Glomerular endothelial cell (primary cell): Measurements from ENCODE around the gene MTARC2. TPM values are rescaled to one million over a fixed set of nuclear protein-coding genes. Genes with fewer than 3 reads are reported as not detected.
A peak's percentile ranks its signal among the peaks of the same experiment; 100 is the strongest.

Experiments
- DNase-seq: peaks from one replicate; pipeline ENCODE4 v3.0.0-alpha.2; 2011; ENCODE audit warnings: low read depth, low spot score; ENCODE audit errors: extremely low read depth
- total RNA-seq: library from RNA; depleted of rRNA; stranded (reverse); fragments of >200 nt; gene quantifications from 2 replicates; pipeline ENCODE4 v1.2.3, GENCODE V29; 2015

MTARC2 gene
- total RNA-seq, 1 donor from 2014 or later, result 12.5 TPM

DNA sequence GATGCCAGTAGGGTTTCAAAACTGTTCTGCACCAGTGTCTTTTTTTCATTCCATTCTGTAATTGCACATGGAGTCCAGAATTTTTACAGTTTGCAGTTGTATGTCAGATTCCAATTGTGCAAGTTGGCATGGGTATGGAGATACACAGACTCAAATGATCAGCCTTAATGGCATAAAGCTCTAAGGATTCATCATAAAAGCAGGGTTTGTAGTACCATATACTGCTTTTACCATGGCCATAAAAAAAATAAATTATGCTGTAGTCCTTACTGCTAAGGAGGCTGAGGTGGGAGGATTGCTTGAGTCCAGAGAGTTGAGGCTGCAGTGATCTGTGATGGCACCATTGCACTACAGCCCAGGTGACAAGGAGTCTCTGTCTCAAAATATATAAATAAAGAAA, 48.9 kb downstream of the MTARC2 start:
- DNase-seq, result no peak

DNA sequence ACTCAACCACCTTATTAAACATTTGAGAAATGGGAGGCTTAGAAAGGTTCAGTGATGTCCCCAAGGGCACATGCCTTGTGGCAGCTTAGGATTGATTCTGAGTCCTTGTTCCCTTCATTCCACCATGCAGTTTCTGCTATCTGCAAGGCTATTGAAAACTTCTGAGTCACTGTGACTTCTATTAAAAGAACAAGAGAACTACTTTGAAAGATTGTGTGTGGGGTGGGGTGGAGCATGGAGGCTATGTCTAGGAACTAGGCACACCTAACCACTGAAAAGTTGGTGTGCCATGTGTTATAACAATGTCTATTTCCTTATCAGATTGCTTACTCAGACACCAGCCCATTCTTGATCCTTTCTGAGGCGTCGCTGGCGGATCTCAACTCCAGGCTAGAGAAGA, 49.4 kb downstream of the MTARC2 start:
- DNase-seq, result no peak

DNA sequence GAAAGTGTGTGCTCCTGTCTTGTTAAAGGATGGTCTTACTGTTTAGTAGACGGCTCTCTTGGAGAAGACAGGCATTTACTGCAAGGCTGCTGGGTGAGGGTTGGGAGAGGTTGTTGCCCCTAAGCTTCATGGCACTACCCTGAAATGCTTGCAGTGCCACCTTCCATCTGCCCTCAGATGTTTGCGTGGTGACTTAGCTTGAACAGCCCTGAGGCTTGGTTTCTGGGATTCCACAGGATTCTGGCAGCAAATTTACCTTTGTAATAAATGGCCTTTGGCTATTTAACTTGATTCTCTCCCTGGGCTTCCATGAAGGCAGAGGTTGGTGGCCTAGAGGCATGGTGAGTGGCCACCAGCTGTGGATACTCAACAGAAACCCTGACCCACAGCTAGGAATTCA, 50.2 kb downstream of the MTARC2 start:
- no peak for DNase-seq

DNA sequence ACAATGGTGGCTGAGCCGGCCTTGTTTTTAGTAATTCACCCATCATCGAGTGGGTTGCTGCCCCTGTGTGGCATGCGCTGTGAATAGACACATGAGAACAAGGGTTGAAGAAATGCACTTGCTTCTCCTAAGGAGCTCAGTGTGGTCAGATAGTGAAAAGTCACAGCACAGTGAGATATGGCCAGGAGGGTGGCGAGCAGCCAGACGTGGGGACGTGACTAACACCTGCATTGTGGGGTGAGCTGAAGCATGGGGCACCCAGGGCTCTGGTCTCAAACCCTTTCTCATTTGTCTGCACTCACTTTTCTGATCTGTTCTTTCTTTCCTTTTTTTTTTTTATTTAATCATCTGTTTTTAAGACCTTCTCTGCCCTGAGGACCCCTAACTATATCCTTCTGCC, 52.1 kb downstream of the MTARC2 start:
- DNase-seq, result no peak

DNA sequence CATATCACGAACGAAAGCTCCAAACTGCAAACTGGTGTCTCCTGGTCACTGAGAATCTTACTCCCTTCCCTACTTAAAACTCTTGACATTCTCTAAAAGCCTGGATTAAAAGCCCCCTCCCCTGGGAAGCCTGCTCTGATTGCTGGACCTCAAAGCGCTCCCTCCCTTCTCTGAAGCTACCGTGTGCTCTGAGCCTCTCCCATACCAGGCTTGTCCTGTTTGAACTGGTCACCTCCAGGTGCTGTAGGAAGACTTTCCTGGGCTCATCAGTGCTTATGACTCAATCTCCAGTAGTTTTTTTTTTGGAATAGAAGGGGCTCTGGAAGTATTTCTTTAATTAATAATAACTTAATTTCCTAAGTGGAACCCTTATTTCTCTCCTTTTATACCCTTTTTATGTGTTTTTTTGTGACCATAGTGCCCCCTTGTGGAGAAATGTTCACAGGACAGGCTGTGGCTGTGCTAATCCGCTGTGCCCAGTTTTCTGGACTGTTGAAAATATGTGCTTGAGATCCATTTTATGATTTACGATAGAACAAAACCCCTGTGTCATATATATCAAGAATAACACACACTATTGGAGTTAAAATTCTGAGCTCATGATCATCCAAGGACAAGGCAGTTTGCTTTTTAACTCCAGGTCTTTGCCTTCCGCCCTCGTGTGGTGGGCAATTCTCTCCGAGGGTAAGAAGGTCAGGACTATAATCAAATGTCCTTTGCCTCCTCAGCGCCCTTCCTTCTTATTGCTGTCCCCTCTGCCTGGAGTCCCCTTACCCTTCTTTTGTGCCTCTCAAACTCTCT, 55.5 kb downstream of the MTARC2 start:
- DNase-seq, result peak; percentile 36

DNA sequence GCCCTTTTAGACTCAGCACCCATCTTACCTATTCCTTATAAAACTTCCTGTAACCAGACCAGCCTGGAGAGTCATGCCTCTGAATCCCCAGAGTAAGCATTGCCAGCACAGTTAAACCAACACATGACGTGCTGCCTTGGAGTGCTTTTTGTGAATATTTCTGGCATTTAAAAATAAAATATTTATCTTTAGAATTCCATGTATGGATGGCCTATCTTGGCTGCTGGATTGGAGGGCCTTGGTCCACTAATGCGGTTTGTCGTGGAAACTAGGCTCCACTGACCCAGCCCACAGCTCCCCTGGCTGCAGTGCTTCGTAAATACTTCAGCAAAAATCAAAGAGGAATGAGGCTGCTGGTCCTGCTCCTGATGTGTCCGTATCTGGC, 56.1 kb downstream of the MTARC2 start:
- no peak for DNase-seq

DNA sequence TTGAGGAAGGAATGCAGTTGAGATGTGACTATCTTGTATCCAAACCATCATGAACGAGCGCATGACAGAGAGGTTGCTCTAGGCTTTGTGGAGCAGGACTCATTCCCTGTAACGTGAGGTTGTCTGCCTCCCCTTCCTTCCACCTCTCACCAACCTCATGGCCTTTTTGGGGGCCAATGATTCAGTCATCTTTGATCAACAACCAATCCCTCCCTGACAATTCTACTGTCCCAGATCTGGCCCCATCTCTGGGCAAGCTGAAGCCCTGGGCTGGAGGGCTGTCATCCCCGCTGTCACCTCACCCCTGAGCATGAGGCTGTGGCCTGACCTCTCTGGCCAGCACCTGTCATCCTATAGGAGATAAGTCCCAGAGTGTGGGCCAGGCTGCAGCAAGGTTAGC, 58.3 kb downstream of the MTARC2 start:
- DNase-seq, result no peak

DNA sequence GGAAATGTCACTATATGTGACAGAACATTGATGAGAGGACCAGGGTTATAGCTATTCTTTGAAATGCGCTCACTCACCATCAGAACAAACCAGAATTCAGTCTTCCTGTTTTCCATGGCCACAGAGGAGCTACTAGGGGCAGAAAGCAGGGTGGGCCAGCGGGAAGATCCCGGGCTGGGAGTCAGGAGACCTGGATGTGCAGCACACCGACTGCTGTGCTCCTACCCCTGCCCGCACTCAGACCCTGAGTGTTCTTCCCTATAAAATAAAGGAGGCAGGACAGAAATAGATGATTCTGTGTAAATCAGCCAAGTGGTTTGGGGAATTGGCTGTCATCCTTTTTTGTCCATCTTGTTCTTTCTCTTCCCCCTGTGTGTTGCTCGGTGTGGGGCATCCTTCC, 59.6 kb downstream of the MTARC2 start:
- no peak for DNase-seq

DNA sequence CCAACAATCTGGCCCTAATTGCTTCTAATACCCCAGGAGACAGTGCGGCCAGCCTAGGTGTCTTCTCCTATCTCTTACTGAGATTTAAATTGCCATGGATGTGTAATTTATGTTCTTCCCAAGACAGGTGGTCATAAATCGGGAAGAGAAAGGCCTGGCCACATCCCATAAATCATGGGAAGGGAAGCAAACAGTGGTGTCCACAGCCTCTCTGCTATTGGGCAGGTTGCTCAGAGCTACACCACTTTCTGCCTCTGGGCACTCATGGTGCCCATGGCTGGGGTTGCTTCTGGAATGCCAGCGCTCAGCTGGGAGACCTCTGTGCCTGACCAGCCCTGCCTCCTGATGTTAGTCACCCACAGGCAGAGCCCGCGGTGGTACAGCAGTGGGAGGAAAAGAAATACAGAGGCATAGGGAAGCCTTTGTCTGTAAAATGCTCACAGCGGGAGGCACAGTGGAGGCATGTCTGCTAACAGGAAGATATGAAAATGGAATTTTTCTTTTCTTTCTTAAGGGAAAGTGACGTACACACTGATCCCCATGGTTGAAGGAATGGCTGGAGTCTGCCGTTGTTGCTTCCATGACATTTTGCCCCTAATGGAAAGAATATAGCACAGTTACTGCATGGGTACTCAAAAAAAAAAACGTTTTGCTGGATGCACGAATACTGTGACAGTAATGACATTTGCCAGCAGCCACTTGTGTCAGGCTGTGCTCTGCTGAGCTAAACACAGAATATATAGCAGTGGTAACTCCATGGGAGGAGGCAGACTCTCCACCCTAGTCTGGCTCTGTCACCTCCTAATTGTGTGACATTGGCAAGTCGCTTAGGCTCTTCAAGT, 60.4 kb downstream of the MTARC2 start:
- DNase-seq, result no peak

DNA sequence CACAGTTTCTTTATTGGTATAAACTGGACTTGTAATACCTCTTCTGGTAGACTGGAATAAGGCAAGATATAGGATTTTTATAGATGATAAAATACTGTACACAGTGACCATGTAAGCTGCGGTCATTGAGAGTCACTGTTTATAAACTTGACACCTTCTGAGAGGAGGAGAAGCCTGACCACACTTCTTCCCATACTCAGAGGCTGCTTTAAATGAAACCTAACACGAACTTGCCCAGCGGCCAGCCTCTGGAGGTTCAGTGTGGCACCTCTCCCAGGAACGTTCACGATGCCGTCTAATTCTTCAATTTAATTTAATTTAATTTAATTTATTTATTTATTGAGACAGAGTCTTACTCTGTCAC, 61.0 kb downstream of the MTARC2 start:
- DNase-seq, result no peak

DNA sequence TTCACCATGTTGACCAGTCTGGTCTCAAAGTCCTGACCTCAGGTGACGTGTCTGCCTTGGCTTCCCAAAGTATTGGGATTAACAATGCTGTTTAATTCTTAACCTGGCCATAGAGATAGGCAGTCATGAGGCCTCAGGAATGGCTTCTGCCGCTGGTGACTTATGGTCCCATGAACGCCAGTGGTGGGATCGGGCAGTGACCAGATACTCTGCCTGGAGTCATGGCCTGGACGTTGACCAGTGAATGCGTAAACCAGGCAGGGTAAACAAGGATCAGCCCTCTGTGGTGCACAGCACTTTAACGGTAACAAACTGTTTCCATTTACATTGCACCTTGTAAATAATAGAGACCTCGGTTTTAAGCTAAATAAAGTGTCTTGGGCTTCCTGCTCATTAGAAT, 61.6 kb downstream of the MTARC2 start:
- DNase-seq, result no peak

DNA sequence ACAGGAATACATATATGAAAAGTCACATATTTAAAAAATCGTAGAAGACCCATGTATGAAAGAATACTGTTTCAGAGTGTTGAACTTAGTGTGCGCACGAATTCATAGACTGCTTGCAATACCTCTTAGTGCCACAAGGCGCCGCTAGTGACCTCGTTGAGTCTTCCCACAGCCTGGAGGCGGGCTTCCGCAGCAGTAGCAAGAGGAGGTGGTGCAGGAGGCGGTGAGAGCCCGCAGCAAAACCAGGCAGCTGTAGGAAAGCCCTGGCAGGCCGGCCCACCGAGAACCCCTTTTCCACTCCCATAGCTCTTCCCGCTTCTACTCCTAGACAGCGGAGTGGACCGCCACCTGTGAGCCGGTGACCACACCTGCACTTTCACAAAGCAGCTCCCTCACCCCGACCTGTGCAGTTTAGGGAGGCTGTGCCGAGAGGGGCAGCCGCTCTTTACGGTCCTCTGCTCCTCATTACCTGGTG, 62.1 kb downstream of the MTARC2 start:
- DNase-seq, result peak; percentile 45

DNA sequence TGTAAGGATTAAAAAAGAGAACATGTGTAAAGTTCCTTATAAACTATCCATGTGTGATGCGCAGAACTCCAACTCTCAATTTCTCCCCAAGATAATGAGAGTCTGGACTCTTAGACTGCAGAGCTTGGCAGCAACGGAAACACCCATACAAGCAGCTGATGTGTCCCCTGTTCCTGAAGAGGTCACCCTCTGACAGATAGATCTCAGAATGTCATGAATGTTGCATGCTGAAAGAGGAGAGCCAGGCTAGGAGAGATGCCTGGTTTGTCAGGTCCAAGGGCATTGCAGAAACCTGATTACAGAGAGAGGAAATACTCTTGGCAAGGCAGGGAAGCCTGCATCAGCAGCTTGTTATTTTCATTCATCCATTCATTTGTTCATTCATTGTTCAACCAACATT, 62.8 kb downstream of the MTARC2 start:
- no peak for DNase-seq

DNA sequence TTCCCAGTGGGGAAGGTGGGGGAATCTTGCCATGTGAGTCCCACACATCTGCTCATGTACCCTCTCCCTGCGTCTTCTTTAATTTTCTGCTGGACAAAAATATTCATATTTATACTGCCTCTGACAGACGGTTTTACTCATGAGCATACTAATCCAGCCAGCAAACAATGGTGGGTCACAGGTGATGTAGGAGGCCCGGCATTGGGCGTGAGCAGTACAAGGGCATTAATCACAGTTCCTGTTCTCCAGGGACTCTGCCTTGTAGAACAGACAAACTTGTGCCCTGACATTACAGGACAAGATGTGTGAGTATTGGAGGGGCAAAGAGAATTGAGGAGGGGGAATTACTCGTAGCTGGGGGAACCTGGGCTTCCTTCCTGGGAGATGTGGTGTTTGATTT, 63.6 kb downstream of the MTARC2 start:
- no peak for DNase-seq

DNA sequence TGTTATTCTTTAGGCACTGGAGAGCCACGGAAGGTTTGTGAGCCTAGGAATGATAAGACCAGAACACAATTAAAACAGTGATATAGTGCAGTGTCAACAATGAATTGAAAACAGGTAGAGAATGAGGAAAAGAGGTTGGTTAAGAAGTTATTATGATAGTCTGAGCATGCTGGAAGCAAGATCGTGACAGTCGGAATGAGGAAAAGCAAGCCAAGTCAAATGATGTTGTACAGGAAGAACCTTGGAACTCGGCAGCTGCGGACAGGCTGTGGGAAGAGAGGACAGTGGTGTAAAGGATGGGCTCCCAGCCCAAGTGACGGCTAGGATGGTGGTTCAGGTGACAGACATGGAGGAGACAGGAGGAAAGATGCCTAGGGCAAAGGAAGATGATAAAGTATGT, 64.2 kb downstream of the MTARC2 start:
- no peak for DNase-seq

DNA sequence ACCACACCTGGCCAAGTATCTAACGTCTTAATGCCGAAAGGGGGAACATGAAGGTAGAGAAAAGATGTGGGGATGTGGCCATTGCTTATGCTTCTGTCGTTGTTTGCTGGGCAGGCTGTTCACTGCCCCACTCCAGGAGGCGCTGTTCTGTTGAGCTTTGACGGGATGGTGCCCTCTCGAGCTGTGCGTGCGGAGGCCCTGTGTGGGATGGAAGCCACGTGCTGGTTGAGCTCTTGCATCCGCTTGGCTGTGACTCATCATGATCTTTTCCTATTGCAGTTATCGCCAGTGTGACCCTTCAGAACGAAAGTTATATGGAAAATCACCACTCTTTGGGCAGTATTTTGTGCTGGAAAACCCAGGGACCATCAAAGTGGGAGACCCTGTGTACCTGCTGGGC, 64.9 kb downstream of the MTARC2 start:
- peak; percentile 73 for DNase-seq

DNA sequence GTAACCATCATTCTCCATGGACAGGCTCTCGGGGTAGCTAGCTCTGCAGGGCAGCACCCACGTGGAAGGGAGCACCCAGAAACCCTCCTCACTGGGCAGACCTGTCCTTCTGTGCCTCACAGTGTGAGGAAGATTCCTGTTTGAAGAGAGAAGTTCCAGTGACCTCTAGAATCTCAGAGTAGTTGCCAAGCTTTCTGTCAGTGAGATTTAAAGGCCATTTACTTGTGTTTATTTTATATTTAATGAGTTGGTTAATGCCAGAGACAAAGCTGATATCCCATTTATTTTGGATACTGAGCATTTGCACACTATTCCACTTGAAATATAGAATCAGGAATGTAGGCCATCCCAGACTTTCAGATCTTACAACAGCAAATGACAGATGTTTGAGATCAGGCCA, 67.3 kb downstream of the MTARC2 start:
- DNase-seq, result no peak

DNA sequence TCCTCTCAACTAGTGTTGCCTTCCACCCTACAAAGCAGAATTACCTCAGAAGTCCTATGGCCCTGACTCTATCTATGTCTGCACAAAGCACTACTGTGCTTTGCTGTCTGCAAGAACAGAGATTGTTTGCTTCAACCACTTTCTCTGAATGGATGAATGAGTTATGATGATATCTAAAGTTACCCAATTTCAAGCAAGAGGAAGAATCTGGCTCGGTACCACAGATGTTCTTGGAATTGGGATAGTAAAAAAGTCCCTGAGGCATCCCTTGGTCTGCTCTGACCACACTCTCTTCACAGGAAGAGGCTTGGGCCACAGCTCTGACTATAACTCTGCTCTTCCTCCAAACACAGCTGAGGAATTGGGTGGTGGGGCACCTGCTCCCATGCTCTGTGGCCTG, 69.8 kb downstream of the MTARC2 start:
- no peak for DNase-seq

DNA sequence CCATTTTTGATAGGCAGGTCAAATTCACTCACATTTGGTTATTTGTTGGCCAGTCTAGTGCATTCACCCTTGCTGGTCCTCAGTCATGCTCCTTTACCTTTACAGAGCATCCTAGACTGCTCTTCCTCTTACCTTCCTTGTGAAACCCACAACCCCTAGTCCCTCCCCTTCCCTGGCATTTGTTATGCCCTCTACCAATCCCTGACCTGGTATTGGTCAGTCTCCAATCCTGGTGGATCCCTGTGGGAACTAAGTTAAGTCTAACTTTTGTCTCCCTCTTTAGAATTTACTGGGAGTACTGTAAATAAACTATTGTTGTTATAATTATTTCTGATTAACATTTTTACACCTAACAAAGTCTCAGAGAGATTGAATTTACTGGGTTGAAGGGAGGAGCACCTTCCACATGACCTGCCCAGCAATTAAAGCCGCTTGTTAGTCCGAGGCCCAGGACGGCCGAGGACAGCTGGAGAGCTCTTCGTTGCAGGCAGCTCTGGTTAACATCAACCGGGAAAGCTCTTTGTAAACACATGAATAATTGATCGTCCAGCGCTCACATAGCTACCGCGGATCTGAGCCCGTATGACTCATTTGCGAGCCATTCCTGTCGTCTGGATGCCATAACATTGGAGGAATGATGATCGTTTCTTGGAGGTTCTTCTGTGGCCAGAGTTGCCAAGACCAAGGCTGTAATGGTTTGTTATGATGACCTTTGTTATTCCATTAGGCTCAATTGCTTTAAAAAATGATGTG, 70.5 kb downstream of the MTARC2 start:
- DNase-seq, result no peak

DNA sequence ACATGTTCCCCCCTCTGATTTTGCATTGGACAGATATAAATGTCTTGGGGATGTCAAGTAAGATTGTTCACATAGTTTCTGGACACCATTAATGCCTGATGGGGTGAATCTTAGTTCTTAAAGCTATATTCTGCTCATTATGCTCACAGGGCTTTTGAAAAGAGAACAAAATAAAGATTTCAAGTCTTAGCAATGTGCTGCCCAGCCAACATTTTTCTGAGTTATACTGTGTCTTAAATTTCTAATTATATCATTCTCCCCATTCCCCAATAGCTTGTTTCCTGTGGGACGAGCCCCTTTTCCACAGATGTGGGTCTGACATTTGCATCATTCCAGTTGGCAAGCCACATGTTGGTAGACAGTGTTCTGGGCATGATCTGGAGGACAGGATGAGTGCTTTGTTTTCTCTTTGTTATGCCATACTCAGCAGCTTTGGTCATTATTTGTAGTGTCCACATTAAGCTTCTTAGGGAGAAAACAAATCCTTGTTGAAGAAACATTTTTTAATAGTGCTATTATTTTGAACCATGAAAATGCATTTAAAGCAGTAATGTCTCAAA, 71.4 kb downstream of the MTARC2 start:
- no peak for DNase-seq
